HEK293T (cell line): ENCODE data around the gene TAF15.

Source experiments
- CTCF ChIA-PET: fragments of 350-600 bp; formaldehyde crosslinking; extraction: SDS; loops from one replicate; lab custom pipeline; 2021; ENCODE audit warnings: antibody characterized with exemption, inconsistent platforms; lab: Yijun Ruan, JAX
- POLR2A ChIA-PET: fragments of 350-600 bp; formaldehyde crosslinking; extraction: SDS; loops from one replicate; lab custom pipeline; 2020; ENCODE audit warnings: antibody characterized with exemption, inconsistent platforms; lab: Yijun Ruan, JAX
- DNase-seq: peaks from one replicate; pipeline ENCODE4 v3.0.0; 2012; ENCODE audit warnings: mixed read lengths; ENCODE audit errors: extremely low spot score
- ARNT ChIP-seq: fragments of 450-650 bp; IDR thresholded peaks from 2 replicates; pipeline ENCODE4 v1.6.1; 2017; ENCODE audit warnings: mild to moderate bottlenecking
- BHLHE40 ChIP-seq: fragments of 450-650 bp; IDR thresholded peaks from 2 replicates; pipeline ENCODE4 v1.6.1; 2016; ENCODE audit warnings: mild to moderate bottlenecking, moderate library complexity, borderline replicate concordance
- CTBP1 ChIP-seq: fragments of 450-650 bp; IDR thresholded peaks from 2 replicates; pipeline ENCODE4 v1.6.1; 2016; ENCODE audit warnings: borderline replicate concordance
- ELF4 ChIP-seq: fragments of 450-650 bp; IDR thresholded peaks from 2 replicates; pipeline ENCODE4 v1.6.1; 2017; ENCODE audit warnings: antibody characterized with exemption
- FOXA1 ChIP-seq: fragments of 450-650 bp; IDR thresholded peaks from 2 replicates; pipeline ENCODE4 v1.6.1; 2016; ENCODE audit warnings: mild to moderate bottlenecking
- FOXK2 ChIP-seq: fragments of 450-650 bp; IDR thresholded peaks from 2 replicates; pipeline ENCODE4 v1.6.1; 2016; ENCODE audit warnings: mild to moderate bottlenecking
- FOXM1 ChIP-seq: fragments of 450-650 bp; IDR thresholded peaks from 2 replicates; pipeline ENCODE4 v1.6.1; 2017; ENCODE audit warnings: mild to moderate bottlenecking, borderline replicate concordance
- HDGF ChIP-seq: fragments of 450-650 bp; IDR thresholded peaks from 2 replicates; pipeline ENCODE4 v1.6.1; 2017; ENCODE audit warnings: antibody characterized with exemption, borderline replicate concordance
- L3MBTL2 ChIP-seq: fragments of 450-650 bp; conservative IDR thresholded peaks from 2 replicates; pipeline ENCODE4 v1.6.1; 2016; ENCODE audit warnings: mild to moderate bottlenecking
- LEF1 ChIP-seq: fragments of 450-650 bp; IDR thresholded peaks from 2 replicates; pipeline ENCODE4 v1.6.1; 2017; ENCODE audit warnings: mild to moderate bottlenecking, borderline replicate concordance
- NFRKB ChIP-seq: fragments of 450-650 bp; IDR thresholded peaks from 2 replicates; pipeline ENCODE4 v1.6.1; 2016; ENCODE audit warnings: mild to moderate bottlenecking, moderate library complexity
- PKNOX1 ChIP-seq: fragments of 450-650 bp; IDR thresholded peaks from 2 replicates; pipeline ENCODE4 v1.6.1; 2016
- SP1 ChIP-seq: fragments of 450-650 bp; IDR thresholded peaks from 2 replicates; pipeline ENCODE4 v1.6.1; 2017
- SUZ12 ChIP-seq: fragments of 450-650 bp; IDR thresholded peaks from 2 replicates; pipeline ENCODE4 v1.6.1; 2016; ENCODE audit warnings: mild to moderate bottlenecking
- TARDBP ChIP-seq: fragments of 450-650 bp; IDR thresholded peaks from 2 replicates; pipeline ENCODE4 v1.6.1; 2016
- ZNF384 ChIP-seq: fragments of 450-650 bp; IDR thresholded peaks from 2 replicates; pipeline ENCODE4 v1.6.1; 2016

Gene TAF15

GRCh38 chr17:35775039-35775438, 34.2 kb upstream of the TAF15 start:
- TF ChIP-seq SP1, result no peak
- TF ChIP-seq FOXM1, result no peak
- no peak for TF ChIP-seq NFRKB
- no peak for TF ChIP-seq CTBP1
- TF ChIP-seq HDGF, result no peak
- TF ChIP-seq ARNT, result no peak
- TF ChIP-seq L3MBTL2, result no peak
- no peak for TF ChIP-seq TARDBP
- TF ChIP-seq SUZ12, result no peak
- CTCF ChIA-PET, result interaction anchor here (0.7 kb wide), 1 partner anchor 12 kb away, joined by 3 read pairs; no protein-coding TSS in a partner anchor
- POLR2A ChIA-PET, result interaction anchor here (0.7 to 1.9 kb wide), 2 partner anchors 14 to 34 kb away, joined by 3 to 8 read pairs; partner anchors contain the start of gene TAF15
- no peak for DNase-seq

DNA sequence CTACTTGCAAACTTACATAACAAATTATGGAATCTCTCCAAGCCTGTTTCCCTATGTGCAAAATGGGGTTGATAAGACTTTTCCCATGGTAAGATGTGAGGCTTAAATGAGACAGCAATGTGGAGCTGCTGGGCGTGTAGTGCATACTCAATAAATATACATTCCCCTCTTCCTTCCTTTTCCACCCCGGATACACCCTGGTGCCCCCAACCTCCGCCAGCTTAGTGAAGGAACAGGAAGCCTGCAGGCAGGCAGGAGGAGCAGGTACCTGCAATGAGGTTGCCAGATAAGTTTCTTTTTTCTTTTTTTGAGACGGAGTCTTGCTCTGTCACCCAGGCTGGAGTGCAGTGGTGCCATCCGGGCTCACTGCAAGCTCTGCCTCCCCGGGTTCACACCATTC, 33.7 kb upstream of the TAF15 start:
- ChIA-PET POLR2A (interaction anchor here (0.7 to 1.9 kb wide), 2 partner anchors 13 to 33 kb away, joined by 3 to 8 read pairs; partner anchors contain the start of gene TAF15), CTCF (no interaction called here)
- TF ChIP-seq SUZ12 (no peak), FOXK2 (no peak), CTBP1 (no peak), PKNOX1 (no peak), FOXA1 (no peak), ZNF384 (no peak), NFRKB (no peak)
- no peak for DNase-seq

- no peak for DNase-seq
- TF ChIP-seq TARDBP (no peak), HDGF (no peak), SUZ12 (no peak), FOXK2 (no peak), NFRKB (no peak)
- ChIA-PET POLR2A (interaction anchor here (1.0 to 1.7 kb wide), 2 partner anchors 14 to 30 kb away, joined by 3 to 5 read pairs; partner anchors contain the start of gene TAF15), CTCF (no interaction called here)
Measured at GRCh38 chr17:35778641-35779196, 30.6 kb upstream of the TAF15 start.

GRCh38 chr17:35780950-35781349, 28.3 kb upstream of the TAF15 start:
- ChIA-PET CTCF (interaction anchor here (2.2 kb wide), 1 partner anchor 17 kb away, joined by 13 read pairs; no protein-coding TSS in a partner anchor), POLR2A (interaction anchor here (0.9 kb wide), 1 partner anchor 150 kb away, joined by 3 read pairs; the partner anchor contains the start of gene RDM1)
- TF ChIP-seq LEF1 (no peak), SP1 (no peak), NFRKB (no peak), ELF4 (no peak), L3MBTL2 (no peak), TARDBP (no peak), FOXA1 (no peak), ZNF384 (no peak), FOXM1 (no peak), ARNT (no peak), PKNOX1 (no peak), CTBP1 (no peak), FOXK2 (no peak), HDGF (no peak)
- no peak for DNase-seq

- DNase-seq, result no peak
- no peak for TF ChIP-seq TARDBP
- no peak for TF ChIP-seq BHLHE40
- TF ChIP-seq FOXK2, result no peak
- no peak for TF ChIP-seq FOXM1
- no peak for TF ChIP-seq FOXA1
- TF ChIP-seq CTBP1, result no peak
- ChIA-PET POLR2A (interaction anchor here (1.1 kb wide), 1 partner anchor 39 kb away, joined by 4 read pairs; no protein-coding TSS in a partner anchor), CTCF (interaction anchor here (2.2 kb wide), 1 partner anchor 21 kb away, joined by 17 read pairs; no protein-coding TSS in a partner anchor)
Measured at GRCh38 chr17:35784895-35785294, 24.4 kb upstream of the TAF15 start.

GRCh38 chr17:35786941-35787432, 22.3 kb upstream of the TAF15 start:
- CTCF ChIA-PET, result interaction anchor here (0.7 to 3.7 kb wide), 2 partner anchors 22 to 23 kb away, joined by 3 to 37 read pairs; partner anchors contain the start of gene TAF15
- no peak for TF ChIP-seq L3MBTL2
- no peak for DNase-seq
- POLR2A ChIA-PET, result interaction anchor here (1.7 to 3.4 kb wide), 2 partner anchors 21 to 23 kb away, joined by 7 to 30 read pairs; partner anchors contain the start of gene TAF15

- ChIA-PET CTCF (interaction anchor here (1.3 to 3.7 kb wide), 2 partner anchors 19 to 25 kb away, joined by 4 to 37 read pairs; no protein-coding TSS in a partner anchor), POLR2A (interaction anchor here (0.6 to 3.4 kb wide), 3 partner anchors 13 to 25 kb away, joined by 3 to 30 read pairs (median 3); partner anchors contain the start of gene TAF15)
- TF ChIP-seq FOXA1 (no peak), CTBP1 (no peak), FOXM1 (no peak), ZNF384 (no peak), PKNOX1 (no peak), NFRKB (no peak), LEF1 (no peak), FOXK2 (no peak), BHLHE40 (no peak), ARNT (no peak), L3MBTL2 (no peak), SUZ12 (no peak), ELF4 (no peak), SP1 (no peak), TARDBP (no peak), HDGF (no peak)
- DNase-seq, result no peak
Measured at GRCh38 chr17:35788477-35789368, 20.6 kb upstream of the TAF15 start.
